KMS-11 (cell line): ENCODE results near the gene ALAS2.
"Not testable (repeated sequence)": the region's sequence is repeated elsewhere in the genome, so short reads cannot be mapped to it uniquely, and the experiment has no call there.

Experiments used
- H2AFZ ChIP-seq: fragments of 200-600 bp; sonication (generic); 2 replicates; pipeline ENCODE4 v1.6.1; 2016; ENCODE audit warnings: antibody characterized with exemption, mixed run types, low read depth
- H3K27ac ChIP-seq: fragments of 200-600 bp; sonication (generic); 2 replicates; pipeline ENCODE4 v1.6.1; 2016; ENCODE audit warnings: mild to moderate bottlenecking, mixed run types
- H3K27me3 ChIP-seq: fragments of 200-600 bp; sonication (generic); 2 replicates; pipeline ENCODE4 v1.6.1; 2017; ENCODE audit warnings: mild to moderate bottlenecking, low read depth, mixed run types, moderate library complexity; ENCODE audit not compliant: insufficient read depth
- H3K36me3 ChIP-seq: fragments of 200-600 bp; sonication (generic); 2 replicates; pipeline ENCODE4 v1.6.1; 2017; ENCODE audit warnings: mild to moderate bottlenecking, mixed run types; ENCODE audit not compliant: insufficient read depth
- H3K4me1 ChIP-seq: fragments of 200-600 bp; sonication (generic); 2 replicates; pipeline ENCODE4 v1.6.1; 2016; ENCODE audit warnings: mild to moderate bottlenecking, low read depth, mixed run types; ENCODE audit not compliant: poor library complexity, severe bottlenecking
- H3K4me2 ChIP-seq: fragments of 200-600 bp; sonication (generic); 2 replicates; pipeline ENCODE4 v1.7.0; 2016; ENCODE audit warnings: mild to moderate bottlenecking, mixed run types
- H3K4me3 ChIP-seq: fragments of 200-600 bp; sonication (generic); IDR thresholded peaks from 2 replicates; pipeline ENCODE4 v1.6.1; 2017; ENCODE audit warnings: low read depth, low read length, mixed read lengths; ENCODE audit not compliant: insufficient read depth
- H3K79me2 ChIP-seq: fragments of 200-600 bp; sonication (generic); 2 replicates; pipeline ENCODE4 v1.6.1; 2016; ENCODE audit warnings: low read depth, mixed run types; ENCODE audit not compliant: insufficient read depth
- H3K9ac ChIP-seq: fragments of 200-600 bp; sonication (generic); 2 replicates; pipeline ENCODE4 v1.6.1; 2016; ENCODE audit warnings: mild to moderate bottlenecking, mixed run types
- H4K20me1 ChIP-seq: fragments of 200-600 bp; sonication (generic); 2 replicates; pipeline ENCODE4 v1.6.1; 2016; ENCODE audit warnings: mild to moderate bottlenecking, mixed run types; ENCODE audit not compliant: insufficient read depth
- TF ChIP-seq, protein P1 (sequence below): fragments of 200-600 bp; sonication (generic); conservative IDR thresholded peaks from 2 replicates; pipeline ENCODE4 v1.6.1; 2017; ENCODE audit warnings: low read depth, mild to moderate bottlenecking, antibody characterized with exemption, low read length, moderate library complexity, mixed read lengths

The ALAS2 gene, protein sequence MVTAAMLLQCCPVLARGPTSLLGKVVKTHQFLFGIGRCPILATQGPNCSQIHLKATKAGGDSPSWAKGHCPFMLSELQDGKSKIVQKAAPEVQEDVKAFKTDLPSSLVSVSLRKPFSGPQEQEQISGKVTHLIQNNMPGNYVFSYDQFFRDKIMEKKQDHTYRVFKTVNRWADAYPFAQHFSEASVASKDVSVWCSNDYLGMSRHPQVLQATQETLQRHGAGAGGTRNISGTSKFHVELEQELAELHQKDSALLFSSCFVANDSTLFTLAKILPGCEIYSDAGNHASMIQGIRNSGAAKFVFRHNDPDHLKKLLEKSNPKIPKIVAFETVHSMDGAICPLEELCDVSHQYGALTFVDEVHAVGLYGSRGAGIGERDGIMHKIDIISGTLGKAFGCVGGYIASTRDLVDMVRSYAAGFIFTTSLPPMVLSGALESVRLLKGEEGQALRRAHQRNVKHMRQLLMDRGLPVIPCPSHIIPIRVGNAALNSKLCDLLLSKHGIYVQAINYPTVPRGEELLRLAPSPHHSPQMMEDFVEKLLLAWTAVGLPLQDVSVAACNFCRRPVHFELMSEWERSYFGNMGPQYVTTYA

DNA sequence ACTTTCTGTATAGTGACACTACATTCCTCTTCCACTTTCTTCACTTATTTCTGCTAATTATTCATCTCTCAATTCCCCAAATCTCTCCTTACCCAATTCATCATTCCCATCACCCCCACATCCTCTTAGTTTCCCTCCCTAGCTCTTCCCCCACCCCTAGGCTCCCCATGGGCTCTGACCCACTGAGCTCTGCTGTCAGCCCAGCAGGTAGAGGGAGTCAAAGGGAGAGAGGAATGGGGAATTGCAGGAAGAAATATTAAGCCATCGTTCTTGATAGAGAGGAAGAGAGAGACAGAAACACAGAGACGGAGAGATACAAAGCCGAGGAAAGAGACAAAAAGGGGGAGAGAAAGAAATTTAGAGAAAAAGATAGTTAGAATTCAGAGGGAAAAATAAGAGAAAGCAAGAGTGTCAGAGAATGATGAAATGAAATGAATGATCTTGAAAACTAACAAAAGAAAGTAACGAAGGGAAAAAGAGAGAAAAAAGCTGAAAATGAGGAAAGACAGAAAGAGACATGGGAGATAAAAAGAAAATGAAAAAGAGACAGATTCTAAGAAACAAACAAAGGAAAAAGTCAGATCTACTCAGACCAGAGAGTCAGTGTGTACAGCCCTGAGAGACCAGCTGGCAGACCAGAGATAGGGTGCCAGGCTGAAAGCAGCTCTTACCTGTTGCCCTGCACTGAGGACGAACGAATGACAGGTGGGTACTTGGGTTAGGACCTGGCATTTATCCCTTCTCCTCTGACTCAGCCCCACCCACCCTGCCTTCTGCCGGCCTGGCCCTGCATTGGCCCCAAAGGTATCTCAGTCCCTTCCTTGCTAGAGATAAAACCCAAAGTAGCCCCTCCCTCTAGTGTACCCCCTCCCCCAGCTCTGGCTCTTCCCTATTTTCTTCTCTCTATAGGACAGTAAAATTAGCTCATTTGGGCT lies at the start of gene ALAS2:
ALAS2 (minus strand) TSS at position 707 of the 935 bp plus-strand sequence. CDS start 4,977 bp downstream, outside the sequence.
- no peaks in the 10 kb centered on the region for H3K27me3 ChIP-seq
- no peak within 1 kb of the TSS for H3K9ac ChIP-seq
- TF ChIP-seq, protein P1, sequence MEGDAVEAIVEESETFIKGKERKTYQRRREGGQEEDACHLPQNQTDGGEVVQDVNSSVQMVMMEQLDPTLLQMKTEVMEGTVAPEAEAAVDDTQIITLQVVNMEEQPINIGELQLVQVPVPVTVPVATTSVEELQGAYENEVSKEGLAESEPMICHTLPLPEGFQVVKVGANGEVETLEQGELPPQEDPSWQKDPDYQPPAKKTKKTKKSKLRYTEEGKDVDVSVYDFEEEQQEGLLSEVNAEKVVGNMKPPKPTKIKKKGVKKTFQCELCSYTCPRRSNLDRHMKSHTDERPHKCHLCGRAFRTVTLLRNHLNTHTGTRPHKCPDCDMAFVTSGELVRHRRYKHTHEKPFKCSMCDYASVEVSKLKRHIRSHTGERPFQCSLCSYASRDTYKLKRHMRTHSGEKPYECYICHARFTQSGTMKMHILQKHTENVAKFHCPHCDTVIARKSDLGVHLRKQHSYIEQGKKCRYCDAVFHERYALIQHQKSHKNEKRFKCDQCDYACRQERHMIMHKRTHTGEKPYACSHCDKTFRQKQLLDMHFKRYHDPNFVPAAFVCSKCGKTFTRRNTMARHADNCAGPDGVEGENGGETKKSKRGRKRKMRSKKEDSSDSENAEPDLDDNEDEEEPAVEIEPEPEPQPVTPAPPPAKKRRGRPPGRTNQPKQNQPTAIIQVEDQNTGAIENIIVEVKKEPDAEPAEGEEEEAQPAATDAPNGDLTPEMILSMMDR = no peak
- no peaks in the 10 kb centered on the region for H3K36me3 ChIP-seq
- H3K79me2 ChIP-seq = no peaks in the 10 kb centered on the region
- H3K4me3 ChIP-seq = no peak within 1 kb of the TSS
- H4K20me1 ChIP-seq = no peaks in the 10 kb centered on the region
- no peak within 1 kb of the TSS for H3K27ac ChIP-seq
- no peak within 1 kb of the TSS for H2AFZ ChIP-seq
- no peaks in the 10 kb centered on the region for H3K4me1 ChIP-seq
- H3K4me2 ChIP-seq = no peak within 1 kb of the TSS

DNA sequence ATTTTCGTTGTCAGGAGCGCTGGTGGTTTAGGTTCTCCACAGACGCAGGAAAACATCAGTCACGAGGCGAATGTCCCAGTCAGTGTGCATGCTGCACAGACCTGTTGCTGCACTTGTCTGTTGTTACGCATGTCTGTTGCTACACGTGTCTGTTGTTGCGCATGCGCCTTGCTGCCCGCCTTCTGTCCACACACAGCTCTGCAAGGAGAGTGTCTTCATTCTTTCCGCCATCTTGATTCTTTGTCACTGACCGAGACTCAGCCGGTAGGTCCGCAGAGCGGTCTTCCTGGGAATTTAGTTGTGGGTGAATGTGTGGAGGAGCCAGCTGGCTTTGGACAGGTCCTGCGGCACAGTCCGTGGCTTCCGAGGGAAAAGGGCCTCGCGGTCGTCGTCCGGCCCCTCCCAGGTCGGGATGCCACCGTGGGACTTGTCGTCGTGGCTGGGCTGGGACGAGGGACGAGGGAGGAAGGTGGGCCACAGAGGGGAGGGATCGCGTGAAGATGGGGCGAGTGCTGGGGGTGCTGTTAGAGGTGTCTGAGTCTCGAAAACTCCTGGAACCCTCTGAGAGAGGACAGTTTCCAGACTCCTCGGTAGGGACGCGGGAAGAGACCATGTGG lies 44.2 kb upstream of the ALAS2 start, which contains the start of gene PAGE2B:
PAGE2B (plus strand) TSS at position 180 of the 617 bp plus-strand sequence. CDS start 1,012 bp downstream, outside the sequence.
- Histone ChIP-seq H3K27me3 (no peaks in the 10 kb centered on the region), H3K9ac (no peak within 1 kb of the TSS), H3K4me2 (no peak within 1 kb of the TSS), H3K36me3 (no peaks in the 10 kb centered on the region), H2AFZ (no peak within 1 kb of the TSS), H3K4me1 (no peaks in the 10 kb centered on the region), H3K4me3 (no peak within 1 kb of the TSS), H4K20me1 (no peaks in the 10 kb centered on the region), H3K79me2 (no peaks in the 10 kb centered on the region), H3K27ac (no peak within 1 kb of the TSS)
- TF ChIP-seq, protein P1 = no peak

DNA sequence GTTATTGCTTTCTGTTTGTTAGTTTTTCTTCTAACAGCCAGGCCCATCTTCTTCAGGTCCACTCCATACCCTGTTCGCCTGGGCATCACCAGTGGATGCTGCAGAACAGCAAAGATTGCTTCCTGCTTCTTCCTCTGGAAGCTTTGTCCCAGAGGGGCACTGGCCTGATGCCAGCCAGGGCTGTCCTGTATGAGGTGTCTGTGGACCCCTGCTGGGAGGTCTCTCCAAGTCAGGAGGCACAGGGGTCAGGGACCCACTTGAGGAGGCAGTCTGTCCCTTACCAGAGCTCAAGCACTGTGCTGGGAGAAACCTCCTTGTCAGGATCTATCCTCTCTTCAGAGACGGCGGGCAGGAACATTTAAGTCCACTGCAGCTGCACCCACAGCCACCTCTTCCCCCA lies 41.5 kb upstream of the ALAS2 start:
- H3K36me3 ChIP-seq = no peaks in the 10 kb centered on the region
- H3K27ac ChIP-seq = no peak overlapping the region
- H3K9ac ChIP-seq = no peak overlapping the region
- TF ChIP-seq, protein P1 = no peak
- H3K4me2 ChIP-seq = no peak overlapping the region
- H3K79me2 ChIP-seq = no peaks in the 10 kb centered on the region
- H3K4me1 ChIP-seq = no peaks in the 10 kb centered on the region
- H3K27me3 ChIP-seq = no peaks in the 10 kb centered on the region
- H3K4me3 ChIP-seq = no peak overlapping the region
- H4K20me1 ChIP-seq = no peaks in the 10 kb centered on the region
- H2AFZ ChIP-seq = no peak overlapping the region

DNA sequence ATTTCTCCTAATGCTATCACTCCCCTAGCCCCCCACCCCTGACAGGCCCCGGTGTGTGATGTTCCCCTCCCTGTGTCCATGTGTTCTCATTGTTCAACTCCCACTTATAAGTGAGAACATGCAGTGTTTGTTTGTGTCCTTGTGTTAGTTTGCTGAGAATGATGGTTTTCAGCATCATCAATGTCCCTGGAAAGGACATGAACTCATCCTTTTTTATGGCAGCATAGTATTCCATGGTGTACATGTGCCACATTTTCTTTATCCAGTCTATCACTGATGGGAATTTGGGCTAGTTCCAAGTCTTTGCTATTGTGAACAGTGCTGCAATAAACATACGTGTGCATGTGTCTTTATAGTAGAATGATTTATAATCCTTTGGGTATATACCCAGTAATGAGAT lies 36.4 kb upstream of the ALAS2 start:
- H3K27me3 ChIP-seq, H4K20me1 ChIP-seq, H2AFZ ChIP-seq, H3K4me2 ChIP-seq, H3K4me3 ChIP-seq, H3K79me2 ChIP-seq, H3K4me1 ChIP-seq, H3K27ac ChIP-seq, H3K36me3 ChIP-seq, H3K9ac ChIP-seq: not testable (repeated sequence)
